22Rv1 (cell line): ENCODE results near the gene HS3ST3A1.

Source experiments
- H3K27ac ChIP-seq: fragments of 450-650 bp; 2 replicates; pipeline ENCODE4 v1.5.1; 2017
- ZFX ChIP-seq: fragments of 450-650 bp; IDR thresholded peaks from 2 replicates; pipeline ENCODE4 v1.6.1; 2017; ENCODE audit warnings: antibody characterized with exemption, borderline replicate concordance
- TF ChIP-seq, protein P1 (sequence below): fragments of 450-650 bp; IDR thresholded peaks from 2 replicates; pipeline ENCODE4 v1.5.1; 2017; ENCODE audit warnings: mild to moderate bottlenecking

The HS3ST3A1 gene

DNA sequence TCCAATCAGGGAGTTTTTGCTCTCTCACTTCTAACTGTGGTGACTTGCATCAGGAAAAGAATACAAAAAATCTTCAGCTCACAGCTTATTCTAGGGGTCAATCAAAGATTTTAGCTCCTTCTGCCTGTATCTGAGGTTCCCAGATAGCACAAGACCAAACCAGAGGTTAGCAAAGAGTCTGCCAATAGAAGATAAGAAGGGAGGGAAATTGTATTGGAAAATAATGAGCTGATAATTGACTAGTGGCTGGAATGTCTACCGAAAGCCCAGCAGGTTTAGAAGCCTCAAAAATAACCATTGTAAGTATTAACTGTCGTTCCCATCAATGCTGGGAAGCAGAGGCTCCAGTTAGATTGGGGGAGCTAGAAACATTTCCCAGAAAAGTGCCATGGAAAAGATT lies 26.3 kb downstream of the HS3ST3A1 start:
- H3K27ac ChIP-seq, result no peak overlapping the region
- TF ChIP-seq, protein P1, sequence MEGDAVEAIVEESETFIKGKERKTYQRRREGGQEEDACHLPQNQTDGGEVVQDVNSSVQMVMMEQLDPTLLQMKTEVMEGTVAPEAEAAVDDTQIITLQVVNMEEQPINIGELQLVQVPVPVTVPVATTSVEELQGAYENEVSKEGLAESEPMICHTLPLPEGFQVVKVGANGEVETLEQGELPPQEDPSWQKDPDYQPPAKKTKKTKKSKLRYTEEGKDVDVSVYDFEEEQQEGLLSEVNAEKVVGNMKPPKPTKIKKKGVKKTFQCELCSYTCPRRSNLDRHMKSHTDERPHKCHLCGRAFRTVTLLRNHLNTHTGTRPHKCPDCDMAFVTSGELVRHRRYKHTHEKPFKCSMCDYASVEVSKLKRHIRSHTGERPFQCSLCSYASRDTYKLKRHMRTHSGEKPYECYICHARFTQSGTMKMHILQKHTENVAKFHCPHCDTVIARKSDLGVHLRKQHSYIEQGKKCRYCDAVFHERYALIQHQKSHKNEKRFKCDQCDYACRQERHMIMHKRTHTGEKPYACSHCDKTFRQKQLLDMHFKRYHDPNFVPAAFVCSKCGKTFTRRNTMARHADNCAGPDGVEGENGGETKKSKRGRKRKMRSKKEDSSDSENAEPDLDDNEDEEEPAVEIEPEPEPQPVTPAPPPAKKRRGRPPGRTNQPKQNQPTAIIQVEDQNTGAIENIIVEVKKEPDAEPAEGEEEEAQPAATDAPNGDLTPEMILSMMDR, result no peak
- TF ChIP-seq ZFX, result no peak

DNA sequence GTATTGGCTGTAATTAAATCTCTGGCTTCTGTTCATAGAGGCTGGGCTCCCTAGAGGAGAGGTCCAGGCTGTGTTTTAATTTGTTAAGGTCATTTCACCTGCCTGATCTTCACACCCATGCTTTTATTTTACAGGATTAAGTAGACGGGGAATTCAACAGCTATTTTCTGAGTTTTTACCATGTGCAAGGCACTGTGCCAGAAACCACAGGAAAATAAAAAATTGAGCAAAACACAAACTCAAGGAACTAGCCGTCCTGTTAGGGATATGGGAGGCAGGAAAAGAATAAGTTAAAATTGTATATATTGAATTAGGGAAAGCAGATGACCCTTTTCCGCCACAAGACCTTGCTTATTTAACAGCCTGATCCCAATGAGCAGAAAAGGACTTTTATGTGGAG lies 29.1 kb downstream of the HS3ST3A1 start:
- TF ChIP-seq ZFX, result no peak
- TF ChIP-seq, protein P1, result no peak
- no peak overlapping the region for H3K27ac ChIP-seq

DNA sequence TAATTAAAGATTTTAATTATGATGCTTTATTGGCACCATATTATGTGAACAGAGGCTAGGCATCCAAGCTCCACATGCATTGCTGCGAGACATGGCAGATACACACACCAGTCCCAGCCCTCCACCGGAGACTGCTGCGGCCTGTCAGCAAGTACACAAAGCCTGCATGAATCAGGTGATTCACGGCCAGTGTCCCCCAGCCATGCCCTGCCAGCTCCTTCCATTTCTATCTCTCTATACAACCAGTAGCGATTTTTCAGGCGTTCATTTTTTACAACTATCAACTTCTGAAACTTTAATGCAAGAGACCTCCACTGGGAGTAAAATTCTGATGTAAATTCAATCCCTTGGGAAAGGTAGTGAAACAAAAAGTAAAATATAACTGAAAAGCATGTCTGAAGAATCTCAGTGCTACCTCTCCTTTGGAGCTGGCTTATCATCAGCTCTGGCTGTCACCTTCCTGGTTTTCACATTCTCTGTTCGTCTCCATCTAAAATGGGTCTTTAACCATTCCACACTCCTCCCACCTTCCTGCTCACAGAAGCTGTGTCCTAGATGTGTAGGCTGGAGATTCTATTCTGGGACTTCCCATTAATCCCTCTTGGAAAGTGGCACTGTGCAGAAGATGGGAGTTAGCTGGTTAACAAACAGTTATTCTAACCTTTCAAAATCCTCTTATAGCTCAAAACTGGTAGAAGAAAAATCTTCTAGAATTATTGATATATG lies 32.2 kb downstream of the HS3ST3A1 start:
- H3K27ac ChIP-seq, result no peak overlapping the region
- TF ChIP-seq, protein P1, result no peak
- no peak for TF ChIP-seq ZFX

DNA sequence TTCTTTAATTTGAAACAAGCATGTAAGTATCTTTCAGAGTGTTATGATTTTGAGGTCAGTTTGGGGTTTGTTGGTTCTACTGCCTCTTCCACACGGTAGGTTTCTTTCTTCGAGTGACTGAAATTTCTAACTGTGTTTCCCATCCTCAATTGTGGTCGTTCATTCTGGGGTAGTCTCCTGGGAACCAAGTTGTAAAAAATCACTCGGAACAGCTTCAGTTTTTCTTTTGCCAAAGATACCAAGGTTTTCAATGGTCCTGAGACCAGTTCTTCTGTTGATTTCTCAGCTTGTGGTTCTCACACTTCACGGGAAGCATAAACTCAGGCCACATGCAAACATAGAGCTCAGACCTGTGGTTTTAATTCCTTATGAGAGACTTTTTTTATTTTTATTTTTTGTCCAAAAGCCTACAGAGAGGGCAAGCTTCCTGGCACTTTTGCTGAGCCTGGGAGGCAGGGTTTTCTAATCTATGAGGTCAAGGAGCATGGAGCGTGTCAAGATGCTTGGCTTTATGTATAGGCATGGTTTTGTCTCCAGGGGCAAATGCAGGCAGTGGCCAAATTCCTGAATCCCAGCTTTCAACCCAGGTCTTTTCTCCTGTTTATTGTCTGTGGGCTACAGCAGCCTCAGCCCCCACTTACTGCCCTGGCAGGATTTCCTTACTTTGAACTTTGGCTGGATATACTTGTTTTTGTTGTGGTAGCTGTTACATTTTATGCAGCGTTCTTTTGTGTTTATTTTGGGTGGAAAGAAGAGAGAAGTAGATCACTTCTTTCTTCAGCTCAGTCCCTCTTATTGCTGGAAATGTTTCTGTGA lies 32.9 kb downstream of the HS3ST3A1 start:
- TF ChIP-seq, protein P1, result no peak
- TF ChIP-seq ZFX, result no peak
- H3K27ac ChIP-seq, result no peak overlapping the region

DNA sequence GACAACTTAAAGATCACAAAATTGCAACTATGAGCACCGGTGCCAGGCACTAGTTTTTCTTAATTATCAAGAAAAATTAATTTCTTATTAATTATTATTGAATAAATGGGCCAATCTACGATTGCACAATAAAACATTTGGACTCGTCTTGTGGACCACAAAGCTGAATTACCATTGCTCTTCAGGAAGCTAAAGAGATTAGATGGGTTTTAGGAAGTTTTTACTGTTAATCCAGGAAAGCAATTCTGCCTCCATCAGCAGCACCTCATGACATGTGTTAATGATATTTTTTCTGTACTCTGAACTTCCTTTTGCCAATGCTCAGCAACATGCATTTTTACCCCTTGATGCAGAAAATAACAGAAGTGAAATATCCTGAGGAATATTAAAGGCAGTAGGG lies 37.9 kb downstream of the HS3ST3A1 start:
- H3K27ac ChIP-seq, result no peak overlapping the region
- TF ChIP-seq, protein P1, result no peak
- no peak for TF ChIP-seq ZFX

DNA sequence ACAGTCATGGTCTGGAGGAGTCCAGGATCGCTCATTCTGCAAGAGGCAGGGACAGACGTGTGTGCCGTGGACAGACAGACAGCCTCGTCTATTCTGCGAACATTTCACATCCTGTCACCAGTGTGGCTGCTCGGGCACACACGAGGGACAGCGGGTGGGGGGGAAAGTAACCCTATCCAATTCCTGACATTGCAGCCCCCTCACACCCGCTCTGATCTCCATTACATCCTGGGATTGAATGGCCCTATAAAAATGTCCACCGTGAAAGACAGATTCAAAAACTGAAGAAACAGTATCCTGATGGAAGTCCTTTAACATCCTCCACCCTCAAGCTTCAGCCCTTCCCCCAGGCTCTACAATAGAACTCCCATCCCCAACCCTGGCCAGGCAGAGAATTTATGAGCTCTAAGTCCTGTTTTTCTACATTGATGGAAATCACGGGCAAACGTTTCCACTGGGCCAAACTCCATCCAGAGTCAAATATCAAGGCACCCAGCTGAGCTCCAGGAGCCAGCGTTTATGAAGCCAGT lies 39.4 kb downstream of the HS3ST3A1 start:
- no peak for TF ChIP-seq ZFX
- TF ChIP-seq, protein P1, result no peak
- H3K27ac ChIP-seq, result no peak overlapping the region
